Activated naive CD4-positive, alpha-beta T cell treated with anti-CD3 and anti-CD28 coated beads, Interleukin-2, amount 50 U/mL, for 16 hours (primary cell): ENCODE measurements around the gene PNPLA6.

Experiments used
- DNase-seq: peaks from one replicate; pipeline ENCODE4 v3.0.0-alpha.2; 2020

PNPLA6 gene

GRCh38 chr19:7535047-7535997 lies at the start of gene PNPLA6:
Gene PNPLA6, plus strand, starts transcription at chr19:7535717. Its CDS starts 72 bp downstream, at chr19:7535789.
- DNase-seq = peak; percentile 96

DNA sequence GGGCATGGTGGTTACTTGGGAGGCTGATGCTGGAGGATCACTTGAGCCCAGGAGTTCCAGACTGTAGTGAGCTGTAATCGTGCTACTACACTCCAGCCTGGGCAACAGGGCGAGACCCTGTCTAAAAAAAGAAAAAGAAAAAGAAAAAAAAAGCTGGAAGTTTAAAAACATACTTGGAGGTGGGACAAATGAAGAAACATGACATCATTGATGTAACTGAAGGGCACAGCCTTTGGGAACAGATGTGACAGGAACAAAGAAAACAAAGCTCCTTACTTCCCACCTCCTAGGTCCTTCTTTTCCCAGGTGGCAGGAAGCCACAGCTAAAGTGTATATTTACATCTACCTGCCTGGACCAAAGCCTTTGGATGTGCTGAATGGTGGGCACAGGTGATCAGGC lies 48.6 kb upstream of the PNPLA6 start:
- no peak for DNase-seq

- DNase-seq = peak; percentile 92
These were observed 46.7 kb upstream of the PNPLA6 start, which contains the start of gene PEX11G for GRCh38 chr19:7488736-7489353. Gene PEX11G, minus strand, starts transcription at chr19:7489035. Its CDS starts 25 bp downstream, at chr19:7489010.

GRCh38 chr19:7489609-7490044 lies 45.9 kb upstream of the PNPLA6 start:
- no peak for DNase-seq

DNA sequence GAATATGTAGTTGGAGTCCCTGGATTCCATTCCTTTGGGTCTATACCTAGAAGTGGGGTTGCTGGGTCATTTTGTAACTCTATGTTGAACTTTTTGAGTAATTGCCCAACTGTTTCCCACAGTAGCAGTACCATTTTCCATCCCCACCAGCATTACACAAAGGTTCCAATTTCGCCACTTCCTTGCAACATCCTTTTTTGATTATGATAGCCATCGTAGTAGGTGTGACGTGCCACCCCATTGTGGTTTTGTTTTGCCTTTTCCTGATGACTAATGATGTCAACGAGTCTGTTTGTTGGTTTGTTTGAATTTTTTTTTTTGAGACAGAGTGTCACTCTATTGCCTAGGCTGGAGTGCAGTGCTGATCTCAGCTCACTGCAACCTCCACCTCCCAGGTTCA lies 43.4 kb upstream of the PNPLA6 start:
- no peak for DNase-seq

- no peak for DNase-seq
These were observed 43.0 kb upstream of the PNPLA6 start for GRCh38 chr19:7492558-7492957.

GRCh38 chr19:7494416-7495098 lies 41.0 kb upstream of the PNPLA6 start:
- DNase-seq = no peak

DNA sequence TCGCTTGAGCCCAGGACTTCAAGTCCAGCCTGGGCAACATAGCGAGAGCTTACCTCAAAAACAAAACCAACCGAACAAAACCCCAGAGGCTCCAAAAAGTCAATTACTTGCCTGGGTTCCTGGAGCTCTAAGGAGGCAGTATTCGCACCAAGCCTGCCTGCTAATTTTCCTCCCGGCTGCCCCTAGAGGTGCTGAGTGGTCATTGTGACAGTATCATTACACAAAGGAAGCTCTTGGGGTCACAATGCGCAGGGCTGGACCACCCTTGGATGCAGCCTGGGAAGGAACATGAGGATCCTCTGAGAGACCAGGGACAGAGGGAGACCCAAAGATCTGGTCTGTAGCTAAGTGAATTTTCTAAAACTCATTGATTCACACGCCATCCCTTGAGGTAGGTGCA lies 38.2 kb upstream of the PNPLA6 start:
- DNase-seq = no peak

- DNase-seq = peak; percentile 66
These were observed 34.6 kb upstream of the PNPLA6 start for GRCh38 chr19:7500811-7501450.

DNA sequence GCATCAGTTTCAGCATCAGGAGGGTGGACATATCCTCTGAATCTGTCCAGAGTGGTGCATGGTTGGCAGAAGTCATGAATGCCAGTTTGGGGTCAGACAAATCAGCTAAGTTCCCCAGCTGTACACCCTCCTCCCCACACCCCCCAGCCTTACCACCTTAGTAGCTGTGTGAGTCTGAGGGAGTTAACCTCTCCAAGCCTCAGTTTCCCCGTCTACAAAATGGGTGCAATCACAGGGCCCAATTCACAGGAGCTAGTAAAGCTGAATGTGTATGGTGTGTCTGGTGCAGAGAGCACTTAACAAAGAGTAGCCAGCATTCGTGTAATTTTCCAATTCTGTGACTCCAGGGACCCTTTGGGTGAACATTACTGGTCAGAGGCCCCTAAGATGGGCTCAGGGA lies 33.0 kb upstream of the PNPLA6 start:
- DNase-seq = no peak

DNA sequence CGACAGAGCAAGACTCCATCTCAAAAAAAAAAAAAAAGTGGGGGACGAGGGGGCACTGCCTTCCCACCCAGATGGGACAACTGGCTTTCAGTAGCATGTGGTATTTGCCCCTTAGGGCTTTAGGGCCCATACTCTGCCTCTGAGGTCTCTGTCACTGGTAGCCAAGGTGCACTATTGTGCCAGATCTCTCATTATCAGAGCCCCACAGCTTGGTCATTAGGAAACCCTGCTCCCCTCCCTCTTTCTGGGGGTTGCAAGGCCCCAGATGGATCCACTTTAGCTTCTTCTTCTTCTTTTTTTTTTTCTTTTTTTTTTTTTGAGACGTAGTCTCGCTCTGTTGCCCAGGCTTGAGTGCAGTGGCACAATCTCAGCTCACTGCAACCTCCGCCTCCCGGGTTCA lies 30.8 kb upstream of the PNPLA6 start:
- DNase-seq = no peak

DNA sequence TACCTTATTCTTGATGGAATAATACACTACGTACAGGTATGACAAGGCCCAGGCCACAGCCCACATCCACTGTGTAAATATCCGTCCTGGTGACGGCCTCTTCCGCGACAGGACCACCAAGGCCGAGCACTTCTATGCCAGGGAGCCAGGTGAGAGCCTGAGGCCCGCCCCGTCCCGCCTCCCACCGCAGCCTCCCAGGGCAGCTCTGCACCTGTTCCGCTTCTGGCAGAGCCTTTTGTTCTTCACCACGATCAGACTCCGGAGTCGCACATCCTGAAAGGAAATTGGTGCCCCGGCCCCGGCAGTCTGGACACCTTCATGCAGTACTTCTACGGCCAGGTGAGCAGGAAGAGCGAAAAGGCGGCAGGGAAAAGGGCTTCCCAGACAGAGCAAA lies 30.2 kb upstream of the PNPLA6 start:
- DNase-seq = no peak

DNA sequence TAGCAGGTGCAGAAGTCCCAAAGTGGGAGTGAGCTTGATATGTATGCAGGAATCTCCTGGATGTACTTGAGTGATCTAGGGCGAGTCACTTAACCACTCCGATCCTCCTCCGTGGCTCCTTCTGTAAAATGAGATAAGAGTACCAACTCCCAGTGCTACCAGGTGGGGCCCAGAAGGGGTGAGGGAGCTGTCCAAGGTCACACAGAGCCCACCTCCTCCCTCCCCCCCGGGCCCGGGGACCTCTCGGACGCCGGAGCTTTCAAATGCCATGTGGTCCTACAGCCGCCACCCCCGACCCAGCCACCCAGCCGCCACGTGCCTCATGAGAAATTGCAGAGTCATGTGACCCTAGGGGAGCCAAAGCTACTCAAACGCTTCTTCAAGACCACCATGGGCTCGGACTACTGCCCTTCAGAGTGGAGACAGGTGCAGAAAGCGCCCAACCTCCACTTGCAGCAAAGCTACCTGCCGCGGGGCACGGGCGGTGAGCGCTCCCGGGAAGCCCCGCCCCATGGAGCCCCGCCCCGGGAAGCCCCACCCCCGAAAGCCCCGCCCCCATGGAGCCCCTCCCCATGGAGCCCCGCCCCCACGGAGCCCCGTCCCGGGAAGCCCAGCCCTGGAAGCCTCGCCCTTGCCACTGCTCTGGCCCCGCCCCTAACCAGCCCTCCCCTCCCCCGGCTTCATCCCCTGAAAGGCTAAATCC lies 29.7 kb upstream of the PNPLA6 start:
- no peak for DNase-seq

GRCh38 chr19:7506385-7507328 lies 28.9 kb upstream of the PNPLA6 start:
- DNase-seq = peak; percentile 55

DNA sequence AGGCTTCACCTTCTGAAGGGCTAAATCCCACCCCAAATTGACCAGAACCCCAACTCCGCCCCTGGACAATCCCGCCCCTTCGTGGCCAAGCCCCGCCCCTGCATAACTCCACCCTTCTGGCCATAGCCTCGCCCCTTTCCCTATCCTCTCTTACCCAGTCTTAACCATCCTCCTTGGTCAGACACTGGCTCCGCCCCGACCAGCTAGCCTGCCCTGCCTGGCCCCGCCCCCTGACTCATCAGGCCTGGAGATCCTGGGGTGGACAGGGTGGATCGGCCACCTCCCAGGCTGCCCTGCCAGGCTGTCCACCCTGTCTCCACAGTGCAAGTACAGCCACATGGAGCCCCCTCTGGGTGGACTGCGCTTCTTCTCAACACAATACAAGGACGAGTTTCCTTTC lies 27.6 kb upstream of the PNPLA6 start:
- no peak for DNase-seq

DNA sequence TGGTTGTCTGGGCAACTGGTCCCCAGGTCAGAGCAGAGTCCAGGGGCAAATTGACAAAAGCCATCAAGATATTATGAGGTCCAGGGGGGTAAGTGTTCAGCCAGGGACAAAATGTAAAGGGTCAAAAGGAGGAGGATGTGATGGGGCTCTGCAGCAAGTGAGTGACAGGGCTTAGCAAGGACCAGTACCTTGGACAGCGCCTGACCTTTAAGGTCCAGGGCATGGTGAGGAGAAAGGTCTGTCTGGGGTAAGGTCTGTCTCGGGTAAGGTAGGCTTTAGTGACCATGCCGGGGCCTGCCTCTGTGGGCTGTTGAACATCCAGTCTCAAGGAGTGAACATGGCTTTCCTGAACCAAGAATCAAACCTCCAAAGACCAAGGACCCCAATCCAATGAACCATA lies 25.9 kb upstream of the PNPLA6 start:
- DNase-seq = no peak

DNA sequence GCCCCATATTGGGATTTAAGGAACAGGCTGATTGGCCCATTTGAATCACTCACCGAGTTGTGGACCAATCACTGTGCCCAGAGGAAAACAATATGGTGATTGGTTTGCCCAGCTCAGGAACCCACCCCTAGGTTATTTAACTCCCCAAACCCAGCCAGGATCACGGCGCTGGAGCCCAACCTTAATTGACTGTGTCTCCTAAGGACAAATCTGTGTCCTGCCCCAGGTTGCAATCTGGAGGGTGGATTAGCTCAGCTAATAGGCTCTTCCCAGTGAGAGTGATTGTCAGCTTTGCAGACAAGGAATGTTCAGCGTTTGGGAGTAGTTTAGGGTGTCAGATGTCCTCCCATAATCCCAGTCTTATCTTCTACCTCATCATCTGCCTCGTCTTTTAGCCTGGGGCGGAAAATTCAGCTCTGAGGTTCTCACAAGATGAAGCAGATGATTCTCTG lies 23.1 kb upstream of the PNPLA6 start:
- no peak for DNase-seq

DNA sequence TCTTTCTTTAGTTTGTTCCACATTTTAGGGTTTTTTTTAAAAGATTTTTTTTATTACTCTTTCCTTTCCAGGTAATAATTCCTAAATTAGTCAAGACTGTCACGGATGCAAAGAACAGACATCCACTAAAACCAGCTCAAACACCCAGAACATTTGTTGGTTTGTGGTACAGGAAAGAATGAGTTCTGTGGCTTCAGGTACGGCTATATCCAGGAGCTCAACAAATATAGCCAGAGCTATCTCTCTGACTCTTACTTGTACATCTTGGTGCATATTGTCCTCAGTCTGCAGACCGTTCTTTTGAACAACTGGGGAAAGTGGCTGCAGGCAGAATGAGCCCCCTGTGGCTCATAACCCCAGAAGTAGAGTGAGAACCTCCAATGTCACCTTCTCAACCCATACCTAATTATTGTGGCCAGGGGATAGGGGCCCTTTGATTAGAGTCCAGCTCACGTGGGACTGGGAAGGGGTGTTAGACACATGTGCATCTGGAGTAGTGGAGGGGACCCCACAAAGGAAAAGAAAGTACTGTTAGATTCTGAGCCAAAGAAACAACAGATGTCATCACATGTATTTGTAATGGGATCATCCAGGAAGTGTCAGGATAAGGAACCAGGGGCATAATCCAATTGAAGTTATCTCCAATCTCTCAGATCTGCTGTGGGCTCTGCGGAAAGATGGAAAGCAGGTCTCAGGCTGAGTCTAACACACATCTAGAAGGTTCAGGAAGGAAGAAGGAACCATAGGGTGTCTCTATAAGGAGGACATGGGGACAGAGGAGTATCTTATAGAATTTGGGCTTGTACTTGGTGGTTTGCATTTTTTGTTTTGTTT lies 21.5 kb upstream of the PNPLA6 start:
- DNase-seq = no peak

DNA sequence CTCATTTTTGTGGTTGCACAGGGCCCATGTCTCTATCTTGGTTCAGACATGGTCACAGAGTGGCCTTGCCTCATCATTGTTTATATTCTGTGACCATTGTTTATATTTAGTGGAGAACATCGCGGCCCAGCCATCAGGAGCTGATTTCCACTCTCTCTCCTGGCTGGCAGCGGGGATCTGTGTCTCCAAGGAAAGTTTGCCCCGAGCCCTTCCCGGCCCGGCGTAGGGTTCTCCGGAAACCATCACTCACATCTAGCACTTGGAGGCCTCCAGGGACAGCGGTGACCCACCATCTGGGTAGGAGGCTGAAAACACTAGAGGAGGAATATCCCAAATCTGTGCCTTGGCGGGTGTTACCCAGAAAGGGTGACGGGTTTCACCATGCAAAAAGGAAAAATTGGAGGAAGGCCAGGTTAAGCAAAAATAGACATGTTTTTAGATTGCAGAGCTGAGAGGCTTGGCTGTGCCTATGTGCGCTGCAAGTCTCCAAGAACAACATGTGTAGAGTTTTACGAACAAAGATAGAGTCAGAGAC lies 20.3 kb upstream of the PNPLA6 start:
- DNase-seq = no peak

GRCh38 chr19:7515645-7516151 lies 19.8 kb upstream of the PNPLA6 start, which contains the start of gene ZNF358:
Gene ZNF358, plus strand, starts transcription at chr19:7516103. Its CDS starts 3,140 bp downstream, at chr19:7519243.
- DNase-seq = peak; percentile 50
